ENCODE data around the gene CDYL. TPM values are rescaled to one million over a fixed set of nuclear protein-coding genes. Genes with fewer than 3 reads are reported as not detected.
A peak's percentile ranks its signal among the peaks of the same experiment; 100 is the strongest.

Gene CDYL
- total RNA-seq, 1 donor from 2014 or later: 53.5 TPM

DNA sequence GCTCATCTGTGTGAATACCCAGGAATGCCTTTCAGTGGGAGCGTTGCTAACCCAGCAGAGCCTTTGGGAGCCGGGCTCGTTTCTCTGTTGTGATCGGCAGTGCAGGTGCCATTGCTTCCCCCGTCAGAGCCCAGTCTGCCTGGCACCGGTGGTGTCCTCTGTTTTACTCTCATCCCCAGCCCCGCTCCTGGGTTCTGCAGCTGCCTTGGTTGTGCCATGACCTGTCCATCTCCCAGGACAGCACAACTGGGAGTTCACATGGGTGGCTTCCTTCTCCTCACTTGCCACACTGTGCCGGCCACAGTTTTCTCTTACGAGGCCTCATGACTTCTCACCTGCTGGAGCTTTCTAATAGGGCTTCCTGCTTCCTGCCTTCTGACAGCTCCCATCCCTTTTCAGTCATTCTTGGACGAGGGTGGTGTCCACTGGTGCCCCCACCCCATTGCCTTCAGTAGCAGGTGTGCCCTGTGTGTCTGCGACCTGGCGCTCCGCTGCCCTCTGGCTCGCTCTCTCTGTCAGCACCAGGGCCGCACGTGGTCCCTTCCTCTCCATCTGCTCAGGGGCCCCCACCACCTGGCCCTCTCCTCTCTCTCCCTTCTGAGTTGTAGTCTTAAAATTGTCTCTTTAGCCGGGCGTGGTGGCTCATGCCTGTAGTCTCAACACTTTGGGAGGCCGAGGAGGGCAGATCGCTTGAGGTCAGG is 116.7 kb downstream of the CDYL start:
- Histone ChIP-seq H2AFZ (replicated peaks) (no peak overlapping the region), H3K4me1 (peaks cover 18% of the 10 kb centered on the region), H3K9ac (no peak overlapping the region), H3K79me2 (ENCODE audit: low read depth) (peaks cover 64% of the 10 kb centered on the region), H3K27me3 (no peaks in the 10 kb centered on the region), H4K20me1 (ENCODE audit: low read depth) (peaks cover 43% of the 10 kb centered on the region), H3K9me3 (ENCODE audit: low read depth) (no peaks in the 10 kb centered on the region), H3F3A (ENCODE audit: low read depth) (peaks cover 23% of the 10 kb centered on the region), H3K27ac (no peak overlapping the region), H3K4me2 (no peak overlapping the region), H3K4me3 (no peak overlapping the region), H3K36me3 (no peaks in the 10 kb centered on the region)
- H3K9me3 Mint-ChIP-seq: peaks cover 16% of the 10 kb centered on the region
- H3K4me3 Mint-ChIP-seq: no peak overlapping the region
- no peak for TF ChIP-seq EZH2phosphoT487 (IDR thresholded peaks at IDR 0.05)
- TF ChIP-seq, protein P1, sequence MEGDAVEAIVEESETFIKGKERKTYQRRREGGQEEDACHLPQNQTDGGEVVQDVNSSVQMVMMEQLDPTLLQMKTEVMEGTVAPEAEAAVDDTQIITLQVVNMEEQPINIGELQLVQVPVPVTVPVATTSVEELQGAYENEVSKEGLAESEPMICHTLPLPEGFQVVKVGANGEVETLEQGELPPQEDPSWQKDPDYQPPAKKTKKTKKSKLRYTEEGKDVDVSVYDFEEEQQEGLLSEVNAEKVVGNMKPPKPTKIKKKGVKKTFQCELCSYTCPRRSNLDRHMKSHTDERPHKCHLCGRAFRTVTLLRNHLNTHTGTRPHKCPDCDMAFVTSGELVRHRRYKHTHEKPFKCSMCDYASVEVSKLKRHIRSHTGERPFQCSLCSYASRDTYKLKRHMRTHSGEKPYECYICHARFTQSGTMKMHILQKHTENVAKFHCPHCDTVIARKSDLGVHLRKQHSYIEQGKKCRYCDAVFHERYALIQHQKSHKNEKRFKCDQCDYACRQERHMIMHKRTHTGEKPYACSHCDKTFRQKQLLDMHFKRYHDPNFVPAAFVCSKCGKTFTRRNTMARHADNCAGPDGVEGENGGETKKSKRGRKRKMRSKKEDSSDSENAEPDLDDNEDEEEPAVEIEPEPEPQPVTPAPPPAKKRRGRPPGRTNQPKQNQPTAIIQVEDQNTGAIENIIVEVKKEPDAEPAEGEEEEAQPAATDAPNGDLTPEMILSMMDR (IDR thresholded peaks at IDR 0.05): no peak
- no peak for TF ChIP-seq EZH2 (IDR thresholded peaks at IDR 0.05)
- peaks cover 57% of the 10 kb centered on the region for H3K36me3 Mint-ChIP-seq
- H3K27ac Mint-ChIP-seq: no peak overlapping the region
- H3K4me1 Mint-ChIP-seq: peaks cover 7% of the 10 kb centered on the region
- no peak for DNase-seq (ENCODE audit: low spot score)
- peaks cover 3% of the 10 kb centered on the region for H3K27me3 Mint-ChIP-seq (ENCODE audit: insufficient read depth, low read depth)

GRCh38 chr6:4894049-4894448 is 117.8 kb downstream of the CDYL start:
- no peak overlapping the region for H2AFZ ChIP-seq (replicated peaks)
- H3F3A ChIP-seq (ENCODE audit: low read depth): peaks cover 25% of the 10 kb centered on the region
- H3K4me3 Mint-ChIP-seq: no peak overlapping the region
- H3K27me3 ChIP-seq: no peaks in the 10 kb centered on the region
- no peak overlapping the region for H3K27ac ChIP-seq
- TF ChIP-seq EZH2phosphoT487 (IDR thresholded peaks at IDR 0.05) (no peak), EZH2 (IDR thresholded peaks at IDR 0.05) (no peak)
- TF ChIP-seq, protein P1 (IDR thresholded peaks at IDR 0.05): no peak
- peaks cover 15% of the 10 kb centered on the region for H3K9me3 Mint-ChIP-seq
- peaks cover 62% of the 10 kb centered on the region for H3K36me3 Mint-ChIP-seq
- H3K27ac Mint-ChIP-seq: no peak overlapping the region
- H3K9me3 ChIP-seq (ENCODE audit: low read depth): no peaks in the 10 kb centered on the region
- peaks cover 7% of the 10 kb centered on the region for H3K4me1 Mint-ChIP-seq
- H3K4me1 ChIP-seq: peaks cover 18% of the 10 kb centered on the region
- H3K79me2 ChIP-seq (ENCODE audit: low read depth): peaks cover 56% of the 10 kb centered on the region
- no peak overlapping the region for H3K9ac ChIP-seq
- H3K4me2 ChIP-seq: no peak overlapping the region
- H4K20me1 ChIP-seq (ENCODE audit: low read depth): peaks cover 36% of the 10 kb centered on the region
- no peak overlapping the region for H3K4me3 ChIP-seq
- no peaks in the 10 kb centered on the region for H3K36me3 ChIP-seq
- peaks cover 3% of the 10 kb centered on the region for H3K27me3 Mint-ChIP-seq (ENCODE audit: insufficient read depth, low read depth)
- no peak for DNase-seq (ENCODE audit: low spot score)

DNA sequence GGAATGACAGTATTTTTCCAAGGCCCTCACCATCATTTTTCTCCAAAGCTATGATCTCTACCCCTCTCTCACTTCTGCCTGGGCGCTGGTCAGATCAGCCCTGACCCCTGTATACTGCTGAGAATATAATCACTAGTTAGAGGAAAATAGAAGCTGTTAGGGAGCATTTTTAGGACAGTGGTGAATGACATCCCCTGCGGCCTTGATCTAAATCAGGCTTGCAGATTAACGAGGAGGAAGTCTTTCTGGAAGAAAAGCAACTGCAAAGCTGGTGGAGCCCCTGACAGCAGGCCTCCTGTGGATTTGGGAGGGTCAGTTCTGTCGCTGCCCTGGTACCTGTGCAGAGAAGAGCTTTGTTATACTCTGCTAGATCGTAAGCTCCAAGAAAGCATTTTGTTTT is 119.8 kb downstream of the CDYL start:
- H3K36me3 ChIP-seq: peaks cover 8% of the 10 kb centered on the region
- no peaks in the 10 kb centered on the region for H3K27me3 ChIP-seq
- H4K20me1 ChIP-seq (ENCODE audit: low read depth): peaks cover 27% of the 10 kb centered on the region
- Mint-ChIP-seq H3K27me3 (ENCODE audit: insufficient read depth, low read depth) (peaks cover 3% of the 10 kb centered on the region), H3K36me3 (peaks cover 66% of the 10 kb centered on the region), H3K27ac (peak overlapping the region; percentile 70), H3K9me3 (peaks cover 11% of the 10 kb centered on the region), H3K4me3 (no peak overlapping the region), H3K4me1 (peaks cover 7% of the 10 kb centered on the region)
- DNase-seq (ENCODE audit: low spot score): peak; percentile 9
- no peak overlapping the region for H3K27ac ChIP-seq
- peaks cover 27% of the 10 kb centered on the region for H3F3A ChIP-seq (ENCODE audit: low read depth)
- TF ChIP-seq, protein P1 (IDR thresholded peaks at IDR 0.05): no peak
- TF ChIP-seq EZH2 (IDR thresholded peaks at IDR 0.05) (no peak), EZH2phosphoT487 (IDR thresholded peaks at IDR 0.05) (no peak)
- no peak overlapping the region for H3K4me2 ChIP-seq
- H2AFZ ChIP-seq (replicated peaks): no peak overlapping the region
- H3K4me3 ChIP-seq: no peak overlapping the region
- H3K9ac ChIP-seq: no peak overlapping the region
- peaks cover 55% of the 10 kb centered on the region for H3K79me2 ChIP-seq (ENCODE audit: low read depth)
- no peaks in the 10 kb centered on the region for H3K9me3 ChIP-seq (ENCODE audit: low read depth)
- H3K4me1 ChIP-seq: peaks cover 13% of the 10 kb centered on the region

Data from neural progenitor cell (in vitro differentiated cells).